HCT116 (cell line): ENCODE results near the gene OPCML.

ENCODE experiments used
- EGR1 ChIP-seq: IDR thresholded peaks from 2 replicates; pipeline ENCODE4 v1.6.1; 2012; ENCODE audit warnings: low read depth
- EZH2 ChIP-seq: fragments of 200-600 bp; sonication (generic); IDR thresholded peaks from 2 replicates; pipeline ENCODE4 v1.6.1; 2017; ENCODE audit warnings: antibody characterized with exemption, mixed run types
- POLR2A ChIP-seq: IDR thresholded peaks from 2 replicates; pipeline ENCODE4 v1.7.0; 2011; ENCODE audit warnings: borderline replicate concordance; ENCODE audit not compliant: insufficient read depth, insufficient read length; ENCODE audit errors: extremely low read depth
- POLR2AphosphoS5 ChIP-seq: IDR thresholded peaks from 2 replicates; pipeline ENCODE4 v1.6.1; 2011; ENCODE audit warnings: mild to moderate bottlenecking, low read depth, low read length, moderate library complexity
- REST ChIP-seq: IDR thresholded peaks from 2 replicates; pipeline ENCODE4 v1.6.1; 2012; ENCODE audit warnings: low read depth
- SIN3A ChIP-seq: IDR thresholded peaks from 2 replicates; pipeline ENCODE4 v1.6.1; 2012; ENCODE audit warnings: low read depth
- SRF ChIP-seq: IDR thresholded peaks from 2 replicates; pipeline ENCODE4 v1.6.1; 2012; ENCODE audit warnings: low read depth
- TCF7L2 ChIP-seq: IDR thresholded peaks from 2 replicates; pipeline ENCODE4 v1.7.0; 2011; ENCODE audit warnings: borderline replicate concordance, inconsistent platforms; ENCODE audit not compliant: insufficient read depth, insufficient read length; ENCODE audit errors: extremely low read depth
- TF ChIP-seq, protein P1 (sequence below), 3 experiments: fragments of 200-600 bp in 1 of 3; sonication (generic) in 1 of 3; IDR thresholded peaks in 2 of 3; conservative IDR thresholded peaks in 1 of 3; 2 replicates each; pipeline ENCODE4 v1.5.1; 2012 to 2017; ENCODE audit warnings: low read depth in 2 of 3, low read length in 2 of 3, antibody characterized with exemption in 1 of 3, borderline replicate concordance in 1 of 3, control low read depth in 1 of 3, mild to moderate bottlenecking in 1 of 3, mixed read lengths in 1 of 3, mixed run types in 1 of 3, moderate library complexity in 1 of 3; ENCODE audit not compliant: insufficient read depth in 1 of 3

GRCh38 chr11:132493801-132494200 is 1038.5 kb downstream of the OPCML start:
- TF ChIP-seq, protein P1, sequence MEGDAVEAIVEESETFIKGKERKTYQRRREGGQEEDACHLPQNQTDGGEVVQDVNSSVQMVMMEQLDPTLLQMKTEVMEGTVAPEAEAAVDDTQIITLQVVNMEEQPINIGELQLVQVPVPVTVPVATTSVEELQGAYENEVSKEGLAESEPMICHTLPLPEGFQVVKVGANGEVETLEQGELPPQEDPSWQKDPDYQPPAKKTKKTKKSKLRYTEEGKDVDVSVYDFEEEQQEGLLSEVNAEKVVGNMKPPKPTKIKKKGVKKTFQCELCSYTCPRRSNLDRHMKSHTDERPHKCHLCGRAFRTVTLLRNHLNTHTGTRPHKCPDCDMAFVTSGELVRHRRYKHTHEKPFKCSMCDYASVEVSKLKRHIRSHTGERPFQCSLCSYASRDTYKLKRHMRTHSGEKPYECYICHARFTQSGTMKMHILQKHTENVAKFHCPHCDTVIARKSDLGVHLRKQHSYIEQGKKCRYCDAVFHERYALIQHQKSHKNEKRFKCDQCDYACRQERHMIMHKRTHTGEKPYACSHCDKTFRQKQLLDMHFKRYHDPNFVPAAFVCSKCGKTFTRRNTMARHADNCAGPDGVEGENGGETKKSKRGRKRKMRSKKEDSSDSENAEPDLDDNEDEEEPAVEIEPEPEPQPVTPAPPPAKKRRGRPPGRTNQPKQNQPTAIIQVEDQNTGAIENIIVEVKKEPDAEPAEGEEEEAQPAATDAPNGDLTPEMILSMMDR (IDR thresholded peaks at IDR 0.05 in 2 of 3, conservative IDR thresholded peaks at IDR 0.05 in 1 of 3; ENCODE audit: borderline replicate concordance in 1 of 3, insufficient read depth in 1 of 3, low read depth in 2 of 3, low read length in 2 of 3): no peak
- TF ChIP-seq TCF7L2: no peak
- TF ChIP-seq REST: no peak
- no peak for TF ChIP-seq EZH2
- no peak for TF ChIP-seq SIN3A
- TF ChIP-seq SRF: no peak
- TF ChIP-seq POLR2AphosphoS5: no peak
- no peak for TF ChIP-seq EGR1
- no peak for TF ChIP-seq POLR2A
